Measurements from ENCODE around the gene RFESD.

The RFESD gene

GRCh38 chr5:95646569-95647431, at the start of gene RFESD:
RFESD (plus strand) TSS chr5:95646777; CDS start chr5:95652272, 5,495 bp downstream.
- no peak for DNase-seq (ENCODE audit: low spot score)

- DNase-seq (ENCODE audit: low spot score) = no peak
Observed at GRCh38 chr5:95599252-95599651, 47.3 kb upstream of the RFESD start.

GRCh38 chr5:95600557-95600956, 46.0 kb upstream of the RFESD start:
- no peak for DNase-seq (ENCODE audit: low spot score)

GRCh38 chr5:95605786-95606185, 40.8 kb upstream of the RFESD start:
- no peak for DNase-seq (ENCODE audit: low spot score)

GRCh38 chr5:95606419-95606818, 40.2 kb upstream of the RFESD start:
- DNase-seq (ENCODE audit: low spot score) = no peak

- DNase-seq (ENCODE audit: low spot score) = no peak
Observed at GRCh38 chr5:95609711-95610110, 36.9 kb upstream of the RFESD start.

- no peak for DNase-seq (ENCODE audit: low spot score)
Observed at GRCh38 chr5:95610546-95610945, 36.0 kb upstream of the RFESD start.

GRCh38 chr5:95611396-95611795, 35.2 kb upstream of the RFESD start:
- DNase-seq (ENCODE audit: low spot score) = no peak

GRCh38 chr5:95613514-95613913, 33.1 kb upstream of the RFESD start:
- no peak for DNase-seq (ENCODE audit: low spot score)

GRCh38 chr5:95615164-95615467, 31.5 kb upstream of the RFESD start:
- DNase-seq (ENCODE audit: low spot score) = no peak

GRCh38 chr5:95617057-95617456, 29.5 kb upstream of the RFESD start:
- peak; percentile 57 for DNase-seq (ENCODE audit: low spot score)

- DNase-seq (ENCODE audit: low spot score) = no peak
Observed at GRCh38 chr5:95619096-95619495, 27.5 kb upstream of the RFESD start.

- no peak for DNase-seq (ENCODE audit: low spot score)
Observed at GRCh38 chr5:95619514-95620029, 27.0 kb upstream of the RFESD start.

GRCh38 chr5:95620030-95620869, 26.3 kb upstream of the RFESD start, which contains the start of gene GPR150:
GPR150 (plus strand) TSS chr5:95620087; CDS start chr5:95620276, 189 bp downstream.
- no peak for DNase-seq (ENCODE audit: low spot score)

GRCh38 chr5:95620870-95621838, 25.4 kb upstream of the RFESD start:
- DNase-seq (ENCODE audit: low spot score) = no peak

GRCh38 chr5:95621839-95622629, 24.5 kb upstream of the RFESD start:
- DNase-seq (ENCODE audit: low spot score) = no peak

GRCh38 chr5:95623706-95624105, 22.9 kb upstream of the RFESD start:
- DNase-seq (ENCODE audit: low spot score) = no peak

- DNase-seq (ENCODE audit: low spot score) = no peak
Observed at GRCh38 chr5:95624368-95624767, 22.2 kb upstream of the RFESD start.

- no peak for DNase-seq (ENCODE audit: low spot score)
Observed at GRCh38 chr5:95626701-95627100, 19.9 kb upstream of the RFESD start.

GRCh38 chr5:95627971-95628810, 18.4 kb upstream of the RFESD start:
- DNase-seq (ENCODE audit: low spot score) = no peak
